DND-41 (cell line): Measurements from ENCODE around the gene TENT5C.

Experiments used
- CTCF ChIP-seq: IDR thresholded peaks from 2 replicates; pipeline ENCODE4 v1.5.1; 2012; ENCODE audit warnings: borderline replicate concordance, low read length, moderate library complexity, mild to moderate bottlenecking; ENCODE audit not compliant: poor library complexity, severe bottlenecking; ENCODE audit errors: extremely low read depth
- EZH2 ChIP-seq: IDR thresholded peaks from 3 replicates; pipeline ENCODE4 v1.6.1; 2012; ENCODE audit warnings: borderline replicate concordance, low read depth, mild to moderate bottlenecking, moderate library complexity, low read length, inconsistent platforms; ENCODE audit not compliant: severe bottlenecking

GRCh38 chr1:117612517-117613248, 6.8 kb downstream of the TENT5C start:
- TF ChIP-seq CTCF (no peak), EZH2 (no peak)
